Left hindlimb (tissue), 1 donor: ENCODE data around the gene ANKRD63.

ENCODE experiments used
- DNase-seq: peaks from one replicate; pipeline ENCODE4 v3.0.0-alpha.2; 2018

Gene ANKRD63

DNA sequence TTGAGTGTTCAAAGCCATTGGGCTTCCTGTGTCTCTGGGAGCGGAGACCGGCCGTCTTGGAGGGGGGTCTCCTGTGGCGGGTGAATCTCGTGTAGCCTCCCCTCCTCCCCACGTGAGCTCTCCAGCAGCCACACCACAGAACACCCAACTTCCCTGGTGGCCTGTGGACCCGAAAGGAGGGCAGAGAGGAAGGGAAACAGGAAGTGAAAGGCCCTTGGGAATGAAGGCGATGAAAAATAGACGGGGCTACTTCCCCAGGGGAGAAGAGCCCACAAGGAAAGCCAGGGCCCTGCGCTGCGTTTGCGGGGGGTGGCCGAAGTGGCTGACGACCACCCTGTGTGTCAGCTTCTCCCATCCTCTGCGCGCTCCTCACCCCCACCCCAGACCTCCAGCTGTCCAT lies 5.4 kb downstream of the ANKRD63 start:
- no peak for DNase-seq

GRCh38 chr15:40276927-40277326 lies 5.9 kb downstream of the ANKRD63 start:
- DNase-seq: no peak

DNA sequence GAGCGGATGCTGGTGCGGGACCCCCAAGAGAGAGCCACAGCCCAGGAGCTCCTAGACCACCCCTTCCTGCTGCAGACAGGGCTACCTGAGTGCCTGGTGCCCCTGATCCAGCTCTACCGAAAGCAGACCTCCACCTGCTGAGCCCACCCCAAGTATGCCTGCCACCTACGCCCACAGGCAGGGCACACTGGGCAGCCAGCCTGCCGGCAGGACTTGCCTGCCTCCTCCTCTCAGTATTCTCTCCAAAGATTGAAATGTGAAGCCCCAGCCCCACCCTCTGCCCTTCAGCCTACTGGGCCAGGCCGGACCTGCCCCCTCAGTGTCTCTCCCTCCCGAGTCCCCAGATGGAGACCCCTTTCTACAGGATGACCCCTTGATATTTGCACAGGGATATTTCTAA lies 6.9 kb downstream of the ANKRD63 start:
- DNase-seq: no peak

DNA sequence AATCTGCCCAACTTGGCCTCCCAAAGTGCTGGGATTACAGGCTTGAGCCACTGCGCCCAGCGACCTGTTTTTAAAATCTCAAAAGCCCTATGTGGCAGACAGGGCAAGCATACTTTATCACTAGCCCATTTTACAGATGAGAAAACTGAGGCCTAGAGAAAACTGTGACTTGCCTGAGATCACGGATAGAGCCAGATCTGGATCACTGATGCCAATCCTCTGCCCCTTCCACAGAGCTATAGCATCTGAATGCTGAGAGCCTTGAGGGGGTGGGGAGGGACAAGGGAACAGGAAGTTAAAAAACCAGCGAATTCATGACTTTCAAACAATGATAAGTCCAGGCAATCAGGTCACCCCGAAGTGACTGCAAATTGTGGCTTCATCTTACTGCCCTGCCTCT lies 7.3 kb downstream of the ANKRD63 start:
- DNase-seq: no peak

- peak; percentile 74 for DNase-seq
Measured at GRCh38 chr15:40274350-40275274, 8.3 kb downstream of the ANKRD63 start.

GRCh38 chr15:40273428-40273827 lies 9.4 kb downstream of the ANKRD63 start:
- DNase-seq: no peak

GRCh38 chr15:40272485-40273056 lies 10.3 kb downstream of the ANKRD63 start:
- no peak for DNase-seq

DNA sequence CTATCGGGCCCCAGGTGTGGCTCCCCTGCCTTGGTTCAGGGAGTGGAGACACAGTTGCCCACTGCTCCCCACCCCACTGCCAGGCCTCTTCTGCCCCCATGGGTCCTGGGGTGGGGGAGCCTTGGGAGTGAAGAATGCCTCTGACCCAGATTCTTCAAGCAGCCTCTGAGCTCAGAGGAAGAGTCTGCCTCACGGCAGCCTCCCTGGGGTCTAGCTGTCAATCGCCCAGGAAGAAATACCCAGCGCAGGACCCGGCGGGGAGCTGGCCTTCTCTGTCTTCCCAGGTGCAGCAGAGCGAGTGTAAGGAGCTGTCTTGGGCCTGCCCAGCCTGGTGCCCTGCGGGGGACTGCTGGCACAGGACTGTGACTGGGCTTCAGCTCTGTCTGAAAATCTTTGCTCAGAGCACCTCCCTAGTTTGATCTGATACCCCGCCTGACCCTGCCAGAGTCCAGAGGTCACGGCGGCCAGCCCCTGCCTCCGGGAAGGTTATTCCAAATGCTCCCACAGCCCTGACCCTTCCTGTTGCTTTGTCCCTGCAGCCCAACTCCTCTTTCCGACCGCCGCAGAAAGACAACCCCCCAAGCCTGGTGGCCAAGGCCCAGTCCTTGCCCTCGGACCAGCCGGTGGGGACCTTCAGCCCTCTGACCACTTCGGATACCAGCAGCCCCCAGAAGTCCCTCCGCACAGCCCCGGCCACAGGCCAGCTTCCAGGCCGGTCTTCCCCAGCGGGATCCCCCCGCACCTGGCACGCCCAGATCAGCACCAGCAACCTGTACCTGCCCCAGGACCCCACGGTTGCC lies 11.0 kb downstream of the ANKRD63 start:
- no peak for DNase-seq

DNA sequence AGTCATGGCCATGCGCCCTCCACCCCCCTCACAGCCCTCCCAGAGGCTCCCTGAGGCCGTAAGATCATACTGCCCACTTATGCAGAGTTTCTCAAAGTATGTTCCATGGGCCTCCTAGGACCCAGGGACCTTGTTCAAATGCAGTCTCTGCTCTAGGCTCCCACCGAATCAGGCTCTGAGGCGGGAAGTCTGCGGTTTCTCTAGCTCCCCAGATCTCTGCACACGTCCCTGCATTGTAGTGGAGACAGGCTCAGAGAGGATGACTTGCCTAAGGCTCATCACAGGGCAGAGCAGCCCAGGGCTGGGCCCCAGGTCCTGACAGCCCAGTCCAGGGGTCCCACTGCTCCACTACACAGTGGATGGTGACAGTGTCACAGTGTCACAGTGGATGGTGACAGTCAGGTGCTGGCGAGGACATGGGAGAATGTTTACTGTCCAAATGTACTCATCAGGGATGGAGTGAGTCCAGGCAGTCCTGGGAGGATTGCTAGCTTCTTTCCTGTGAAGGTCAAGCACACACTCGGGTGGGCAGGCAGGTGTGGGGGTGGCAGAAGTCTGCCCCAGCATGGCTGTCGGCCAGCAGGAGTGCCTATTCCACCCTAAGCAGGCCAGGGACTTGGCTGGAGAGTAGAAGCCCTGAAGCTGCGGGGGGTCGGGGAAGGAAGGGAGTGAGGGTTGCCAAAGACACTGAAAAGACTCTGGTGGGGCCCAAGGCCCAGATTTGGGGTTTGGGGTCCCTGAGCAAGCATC lies 12.4 kb downstream of the ANKRD63 start:
- DNase-seq: no peak

- DNase-seq: no peak
Measured at GRCh38 chr15:40269604-40270003, 13.3 kb downstream of the ANKRD63 start.

GRCh38 chr15:40267670-40268069 lies 15.2 kb downstream of the ANKRD63 start:
- no peak for DNase-seq

DNA sequence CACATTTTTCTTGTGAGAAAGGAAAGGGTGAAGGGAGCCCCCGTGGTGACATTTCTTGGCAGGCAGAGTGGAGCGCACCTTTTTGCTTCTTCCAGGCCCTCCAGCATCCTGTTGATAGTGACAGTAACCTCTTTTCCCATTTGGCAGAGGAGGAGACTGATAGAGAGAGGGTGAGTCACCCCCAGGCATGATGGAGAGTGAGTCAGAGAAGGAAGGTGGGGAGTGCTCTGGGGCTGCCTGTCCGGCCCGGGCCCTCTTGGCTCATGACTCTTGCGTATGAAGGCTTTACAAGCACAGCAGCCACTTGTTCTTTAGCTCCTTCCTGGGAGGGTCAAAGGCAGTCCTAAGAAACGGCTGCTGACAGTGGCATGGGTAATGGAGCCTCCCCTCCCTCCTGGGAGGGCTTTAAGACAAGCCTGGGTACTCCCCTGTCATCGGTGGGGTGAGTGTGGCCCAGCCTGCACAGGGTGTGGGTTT lies 16.0 kb downstream of the ANKRD63 start:
- no peak for DNase-seq

- DNase-seq: no peak
Measured at GRCh38 chr15:40265875-40266274, 17.0 kb downstream of the ANKRD63 start.

GRCh38 chr15:40265355-40265754 lies 17.5 kb downstream of the ANKRD63 start:
- DNase-seq: no peak

GRCh38 chr15:40264321-40265153 lies 18.3 kb downstream of the ANKRD63 start:
- no peak for DNase-seq

DNA sequence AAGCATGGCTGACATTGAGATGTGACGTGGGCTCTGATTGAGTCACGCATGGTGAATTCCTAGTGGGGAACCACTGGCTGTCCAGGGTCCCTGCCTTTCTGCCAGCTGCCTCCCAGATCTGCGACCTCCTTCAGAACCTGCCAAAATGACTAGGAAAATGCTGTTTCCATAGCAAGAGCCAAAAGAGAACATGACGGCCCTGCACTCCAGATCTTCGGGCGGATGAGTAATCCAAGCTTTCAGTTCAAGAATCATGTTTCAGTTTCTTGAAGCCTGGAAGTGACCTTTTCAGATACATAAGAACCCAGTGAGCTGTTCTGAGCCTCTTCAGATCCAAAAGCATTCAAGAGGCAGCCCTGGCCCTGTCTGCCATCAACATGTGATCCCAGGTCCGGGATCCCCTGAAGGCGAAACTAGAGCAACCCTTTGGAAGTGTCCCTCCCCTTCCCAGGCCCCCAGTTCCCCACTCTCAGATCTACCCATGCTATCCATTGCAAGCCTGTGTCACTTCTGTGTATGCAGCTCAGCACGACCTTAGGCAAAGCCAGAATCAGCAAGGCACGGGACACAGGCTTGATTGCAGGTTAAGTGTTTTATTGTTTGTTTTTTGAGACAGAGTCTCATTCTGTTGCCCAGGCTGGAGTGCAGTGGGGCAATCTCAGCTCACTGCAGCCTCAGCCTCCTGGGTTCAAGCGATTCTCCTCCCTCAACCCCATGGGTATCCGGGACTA lies 19.7 kb downstream of the ANKRD63 start:
- DNase-seq: no peak

- no peak for DNase-seq
Measured at GRCh38 chr15:40259021-40259420, 23.8 kb downstream of the ANKRD63 start.

DNA sequence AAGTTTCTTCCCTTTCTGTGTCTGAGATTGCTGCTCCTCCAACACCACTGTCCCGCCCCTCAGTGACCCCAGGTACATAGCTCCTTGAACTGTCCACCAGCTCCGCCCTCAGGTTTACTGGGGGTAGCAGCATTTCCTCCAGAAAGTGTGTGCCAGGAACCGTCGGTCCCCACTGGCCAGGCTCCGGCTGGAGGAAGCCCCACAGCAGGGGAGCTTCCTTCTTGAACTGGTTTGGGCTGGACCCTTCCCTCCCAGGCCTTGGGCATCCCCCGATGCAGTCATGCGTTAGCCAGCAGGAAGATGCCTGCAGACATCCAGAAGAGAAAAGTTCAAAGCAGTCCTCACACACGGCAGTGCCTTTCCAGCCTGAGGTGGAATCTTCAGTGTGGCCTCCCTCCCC lies 24.3 kb downstream of the ANKRD63 start:
- DNase-seq: no peak

GRCh38 chr15:40257656-40258450 lies 25.0 kb downstream of the ANKRD63 start:
- DNase-seq: no peak

GRCh38 chr15:40256638-40257235 lies 26.1 kb downstream of the ANKRD63 start:
- no peak for DNase-seq
